ENCODE measurements around the gene SPACA7. TPM values are rescaled to one million over a fixed set of nuclear protein-coding genes. Genes with fewer than 3 reads are reported as not detected.
"Not testable (repeated sequence)": the region's sequence is repeated elsewhere in the genome, so short reads cannot be mapped to it uniquely, and the experiment has no call there.

The SPACA7 gene
- total RNA-seq, 2 donors from 2014 or later, result 4.9 TPM; not detected in 1

DNA sequence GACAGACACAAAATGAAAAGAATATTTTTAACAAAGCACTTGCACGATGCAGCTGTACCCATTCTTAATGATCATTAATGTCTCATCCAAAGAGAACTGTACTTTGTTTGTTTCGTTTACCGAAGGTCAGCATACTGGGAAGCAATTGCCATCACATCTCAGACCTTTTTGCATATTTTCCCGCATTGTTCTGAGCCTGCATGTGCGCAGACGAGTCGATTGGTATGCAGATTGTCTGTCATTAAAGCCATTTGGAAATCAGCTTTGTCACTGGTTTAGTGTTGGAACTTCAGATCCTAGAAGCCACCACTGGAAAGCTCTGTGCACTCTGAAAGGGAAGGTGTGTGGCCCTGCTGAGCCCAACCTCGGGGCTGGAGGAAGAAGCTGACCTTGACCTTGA lies 15.6 kb downstream of the SPACA7 start:
- H3K4me1 ChIP-seq (replicated peaks), result no peaks in the 10 kb centered on the region
- WGBS, result 73% methylated on average over 8 of the region's 8 CpGs
- intact Hi-C loops (cut with DNase I), result no loop called here
- H3K27me3 ChIP-seq (replicated peaks; ENCODE audit: insufficient read depth), result no peaks in the 10 kb centered on the region
- no peak overlapping the region for H3K4me3 ChIP-seq
- TF ChIP-seq POLR2AphosphoS5 (IDR thresholded peaks at IDR 0.05), result no peak
- H3K27ac ChIP-seq, result no peak overlapping the region
- DNase-seq (ENCODE audit: low spot score), result no peak
- H3K9me3 ChIP-seq, result no peaks in the 10 kb centered on the region
- no peaks in the 10 kb centered on the region for H3K36me3 ChIP-seq

DNA sequence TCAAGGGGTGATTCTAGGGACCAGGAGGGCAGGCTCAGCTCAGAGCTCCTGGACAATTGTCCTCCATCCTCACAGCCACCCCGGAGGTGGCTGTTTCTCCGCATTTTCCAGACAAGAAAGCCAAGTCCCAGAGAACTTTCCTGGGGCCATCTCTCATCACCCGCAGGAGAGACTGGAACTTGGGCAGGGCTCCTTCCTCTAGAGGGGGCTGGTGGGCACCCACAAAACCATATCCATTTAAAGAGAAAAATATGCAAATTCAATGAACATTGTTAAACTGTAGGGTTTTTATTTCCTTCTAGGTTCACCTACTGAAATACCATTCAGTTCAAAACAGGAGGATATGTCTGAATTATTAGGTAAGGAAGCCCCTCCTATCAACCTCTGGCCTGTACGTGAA lies 16.6 kb downstream of the SPACA7 start:
- intact Hi-C loops (cut with DNase I), result no loop called here

DNA sequence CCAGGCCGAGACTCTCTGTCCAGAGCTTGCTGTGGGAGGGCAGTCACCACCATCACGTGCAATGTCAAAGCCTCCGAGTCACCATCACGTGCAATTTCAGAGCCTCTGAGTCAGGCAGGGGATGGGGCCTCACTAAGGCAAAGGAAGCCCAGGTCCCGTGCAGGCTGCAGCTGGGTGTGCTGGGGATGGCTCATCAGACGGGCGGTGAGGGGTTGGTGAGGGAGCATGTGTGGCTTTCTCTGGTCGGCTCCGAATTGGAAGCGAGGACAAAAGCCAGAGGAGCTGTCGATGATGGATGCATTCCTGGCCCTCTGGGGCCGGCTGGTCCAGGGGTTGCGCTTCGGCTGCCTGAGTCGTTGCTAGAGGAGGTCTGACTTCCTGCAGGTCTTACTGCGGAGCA lies 18.9 kb downstream of the SPACA7 start:
- H3K36me3 ChIP-seq; H3K27me3 ChIP-seq (replicated peaks; ENCODE audit: insufficient read depth); H3K9me3 ChIP-seq; H3K4me1 ChIP-seq (replicated peaks); H3K27ac ChIP-seq; H3K4me3 ChIP-seq; intact Hi-C loops (cut with DNase I); DNase-seq (ENCODE audit: low spot score): not testable (repeated sequence)
- 61% methylated on average over 16 of the region's 16 CpGs for WGBS

More for the DNA sequence above, 16.6 kb downstream of the SPACA7 start:
- Histone ChIP-seq H3K27ac (no peak overlapping the region), H3K27me3 (replicated peaks; ENCODE audit: insufficient read depth) (no peaks in the 10 kb centered on the region), H3K36me3 (no peaks in the 10 kb centered on the region), H3K4me1 (replicated peaks) (no peaks in the 10 kb centered on the region), H3K9me3 (no peaks in the 10 kb centered on the region), H3K4me3 (no peak overlapping the region)
- 74% methylated on average over 4 of the region's 4 CpGs for WGBS
- no peak for DNase-seq (ENCODE audit: low spot score)
- no peak for TF ChIP-seq POLR2AphosphoS5 (IDR thresholded peaks at IDR 0.05)
- TF ChIP-seq, protein P1, sequence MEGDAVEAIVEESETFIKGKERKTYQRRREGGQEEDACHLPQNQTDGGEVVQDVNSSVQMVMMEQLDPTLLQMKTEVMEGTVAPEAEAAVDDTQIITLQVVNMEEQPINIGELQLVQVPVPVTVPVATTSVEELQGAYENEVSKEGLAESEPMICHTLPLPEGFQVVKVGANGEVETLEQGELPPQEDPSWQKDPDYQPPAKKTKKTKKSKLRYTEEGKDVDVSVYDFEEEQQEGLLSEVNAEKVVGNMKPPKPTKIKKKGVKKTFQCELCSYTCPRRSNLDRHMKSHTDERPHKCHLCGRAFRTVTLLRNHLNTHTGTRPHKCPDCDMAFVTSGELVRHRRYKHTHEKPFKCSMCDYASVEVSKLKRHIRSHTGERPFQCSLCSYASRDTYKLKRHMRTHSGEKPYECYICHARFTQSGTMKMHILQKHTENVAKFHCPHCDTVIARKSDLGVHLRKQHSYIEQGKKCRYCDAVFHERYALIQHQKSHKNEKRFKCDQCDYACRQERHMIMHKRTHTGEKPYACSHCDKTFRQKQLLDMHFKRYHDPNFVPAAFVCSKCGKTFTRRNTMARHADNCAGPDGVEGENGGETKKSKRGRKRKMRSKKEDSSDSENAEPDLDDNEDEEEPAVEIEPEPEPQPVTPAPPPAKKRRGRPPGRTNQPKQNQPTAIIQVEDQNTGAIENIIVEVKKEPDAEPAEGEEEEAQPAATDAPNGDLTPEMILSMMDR (IDR thresholded peaks at IDR 0.05), result no peak
- TF ChIP-seq POLR2A (IDR thresholded peaks at IDR 0.05), result no peak

DNA sequence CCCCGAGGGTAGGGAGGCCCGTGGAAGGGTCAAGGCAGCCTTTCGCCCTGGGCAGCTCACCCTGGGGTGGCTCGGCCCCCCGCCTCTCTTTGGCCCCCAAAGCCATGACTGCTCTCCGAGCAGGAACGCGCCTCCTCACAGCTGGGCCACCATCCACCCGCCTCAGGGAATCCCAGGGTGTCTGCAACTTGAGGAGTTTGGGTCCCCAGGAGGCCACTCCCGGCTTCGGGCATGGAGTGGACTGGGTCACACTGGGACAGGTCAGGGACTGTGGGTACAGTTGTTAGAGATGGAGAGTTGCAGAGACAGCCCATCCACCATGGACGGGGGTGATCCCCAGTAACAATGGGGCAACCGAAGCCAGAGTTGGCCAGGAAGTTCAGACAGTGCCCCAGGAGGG lies 19.8 kb downstream of the SPACA7 start:
- H3K4me1 ChIP-seq (replicated peaks); H3K27ac ChIP-seq; intact Hi-C loops (cut with DNase I); DNase-seq (ENCODE audit: low spot score); H3K36me3 ChIP-seq; H3K4me3 ChIP-seq; H3K9me3 ChIP-seq; H3K27me3 ChIP-seq (replicated peaks; ENCODE audit: insufficient read depth): not testable (repeated sequence)
- WGBS, result 95% methylated on average over 10 of the region's 13 CpGs

DNA sequence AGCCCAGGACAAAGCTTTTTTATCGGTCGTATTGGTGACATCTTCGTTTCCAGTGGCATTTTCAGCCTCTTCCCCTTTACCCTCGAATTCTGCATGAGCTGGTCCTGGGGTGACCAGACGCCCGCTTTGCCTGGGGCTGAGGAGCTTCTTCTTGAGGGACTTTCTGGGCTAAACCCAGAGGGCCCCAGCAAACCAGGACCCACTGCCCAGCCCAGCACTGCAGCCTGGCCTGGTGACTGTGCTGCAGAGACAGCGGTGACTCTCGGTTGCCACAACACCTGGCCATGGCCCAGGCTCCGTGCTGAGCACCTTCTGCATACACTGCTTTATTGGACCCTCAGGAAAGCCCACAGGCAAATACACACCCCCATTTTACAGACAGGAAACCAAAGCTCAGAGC lies 21.0 kb downstream of the SPACA7 start:
- intact Hi-C loops (cut with DNase I), result no loop called here
- H3K36me3 ChIP-seq, result no peaks in the 10 kb centered on the region

DNA sequence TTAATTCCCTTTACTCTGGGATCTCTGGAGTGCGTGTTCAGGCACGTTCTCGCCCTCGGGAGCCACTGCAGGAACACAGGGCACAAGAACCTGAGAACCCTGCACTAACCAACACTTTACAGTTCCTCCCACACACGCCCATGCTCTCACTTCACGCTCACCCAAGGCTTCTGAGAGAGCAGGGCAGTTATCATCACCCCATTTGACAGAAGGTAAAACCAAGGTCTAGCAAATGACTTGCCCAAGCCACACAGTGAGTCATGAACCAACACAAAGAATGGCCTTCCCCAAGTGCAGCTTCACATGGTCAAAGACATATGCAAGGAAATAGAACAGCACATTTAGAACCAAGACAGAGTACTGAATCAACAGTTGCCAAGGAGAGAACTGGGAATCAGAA lies 22.2 kb downstream of the SPACA7 start:
- 74% methylated on average over 4 of the region's 6 CpGs for WGBS
- H3K36me3 ChIP-seq; H3K27ac ChIP-seq; intact Hi-C loops (cut with DNase I); H3K9me3 ChIP-seq; H3K4me3 ChIP-seq; H3K27me3 ChIP-seq (replicated peaks; ENCODE audit: insufficient read depth); DNase-seq (ENCODE audit: low spot score); H3K4me1 ChIP-seq (replicated peaks): not testable (repeated sequence)

More for the DNA sequence above, 21.0 kb downstream of the SPACA7 start:
- WGBS, result 93% methylated on average over 9 of the region's 9 CpGs
- Histone ChIP-seq H3K4me1 (replicated peaks) (no peaks in the 10 kb centered on the region), H3K27me3 (replicated peaks; ENCODE audit: insufficient read depth) (no peaks in the 10 kb centered on the region), H3K4me3 (no peak overlapping the region), H3K9me3 (no peaks in the 10 kb centered on the region), H3K27ac (no peak overlapping the region)
- no peak for TF ChIP-seq POLR2AphosphoS5 (IDR thresholded peaks at IDR 0.05)
- TF ChIP-seq, protein P1 (IDR thresholded peaks at IDR 0.05), result no peak
- DNase-seq (ENCODE audit: low spot score), result no peak

DNA sequence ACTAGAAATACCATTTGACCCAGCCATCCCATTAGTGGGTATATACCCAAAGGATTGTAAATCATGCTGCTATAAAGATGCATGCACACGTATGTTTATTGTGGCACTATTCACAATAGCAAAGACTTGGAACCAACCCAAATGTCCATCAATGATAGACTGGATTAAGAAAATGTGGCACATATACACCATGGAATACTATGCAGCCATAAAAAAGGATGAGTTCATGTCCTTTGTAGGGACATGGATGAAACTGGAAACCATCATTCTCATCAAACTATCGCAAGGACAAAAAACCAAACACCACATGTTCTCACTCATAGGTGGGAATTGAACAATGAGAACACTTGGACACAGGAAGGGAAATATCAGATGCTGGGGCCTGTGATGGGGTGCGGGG lies 33.7 kb downstream of the SPACA7 start:
- DNase-seq (ENCODE audit: low spot score); H3K4me3 ChIP-seq; H3K27me3 ChIP-seq (replicated peaks; ENCODE audit: insufficient read depth); H3K27ac ChIP-seq; H3K9me3 ChIP-seq; intact Hi-C loops (cut with DNase I); H3K4me1 ChIP-seq (replicated peaks); H3K36me3 ChIP-seq: not testable (repeated sequence)
- 87% methylated on average over 3 of the region's 3 CpGs for WGBS

DNA sequence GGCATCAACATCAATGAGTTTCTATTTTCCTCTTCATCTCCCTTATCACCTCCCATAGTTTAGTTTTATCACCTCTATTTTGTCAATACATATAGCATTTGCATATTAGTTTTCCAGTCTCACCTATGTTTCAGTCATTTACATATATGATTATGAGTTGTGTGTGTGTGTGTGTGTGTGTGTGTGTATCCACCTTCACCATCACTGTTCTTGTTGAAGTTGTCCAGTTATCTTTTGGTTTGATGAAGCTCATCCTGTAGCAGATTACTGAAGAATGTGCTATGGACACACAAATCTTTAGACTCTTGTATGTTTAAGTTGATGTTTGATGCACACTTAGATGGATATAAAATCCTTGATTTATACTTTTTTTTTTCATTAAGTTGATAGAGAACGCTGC lies 40.5 kb downstream of the SPACA7 start:
- TF ChIP-seq POLR2AphosphoS5 (IDR thresholded peaks at IDR 0.05) (no peak), POLR2A (IDR thresholded peaks at IDR 0.05) (no peak)
- TF ChIP-seq, protein P1 (IDR thresholded peaks at IDR 0.05), result no peak
- WGBS, result 81% methylated on average over 1 of the region's 1 CpG
- H3K9me3 ChIP-seq, result no peaks in the 10 kb centered on the region

More for the DNA sequence above, 40.5 kb downstream of the SPACA7 start:
- no peak overlapping the region for H3K27ac ChIP-seq
- no peak overlapping the region for H3K4me3 ChIP-seq
- no peak for DNase-seq (ENCODE audit: low spot score)
- H3K27me3 ChIP-seq (replicated peaks; ENCODE audit: insufficient read depth), result no peaks in the 10 kb centered on the region
- H3K36me3 ChIP-seq, result no peaks in the 10 kb centered on the region
- H3K4me1 ChIP-seq (replicated peaks), result no peaks in the 10 kb centered on the region
- intact Hi-C loops (cut with DNase I), result no loop called here
